ENCODE data around the gene MC3R.

DNA sequence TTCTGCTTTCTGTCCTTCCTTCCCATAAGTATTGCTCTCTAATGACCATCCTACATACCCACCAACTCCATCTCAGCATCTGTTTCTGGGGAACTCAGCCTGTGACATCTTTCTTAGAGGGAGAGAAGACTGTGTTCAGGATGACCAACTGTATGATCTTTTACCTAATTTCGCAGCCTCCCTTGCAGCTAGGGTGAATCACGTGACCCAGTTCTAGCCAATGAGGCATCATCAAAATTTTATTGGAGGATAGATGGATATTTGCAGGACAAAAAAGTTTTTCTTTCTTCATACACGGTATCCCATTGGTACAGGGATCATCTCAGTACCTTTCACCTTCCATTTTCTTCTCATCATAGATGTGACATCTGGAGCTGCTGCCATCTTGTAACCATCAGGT lies 14.4 kb upstream of the MC3R start:
- TF ChIP-seq, protein P1, sequence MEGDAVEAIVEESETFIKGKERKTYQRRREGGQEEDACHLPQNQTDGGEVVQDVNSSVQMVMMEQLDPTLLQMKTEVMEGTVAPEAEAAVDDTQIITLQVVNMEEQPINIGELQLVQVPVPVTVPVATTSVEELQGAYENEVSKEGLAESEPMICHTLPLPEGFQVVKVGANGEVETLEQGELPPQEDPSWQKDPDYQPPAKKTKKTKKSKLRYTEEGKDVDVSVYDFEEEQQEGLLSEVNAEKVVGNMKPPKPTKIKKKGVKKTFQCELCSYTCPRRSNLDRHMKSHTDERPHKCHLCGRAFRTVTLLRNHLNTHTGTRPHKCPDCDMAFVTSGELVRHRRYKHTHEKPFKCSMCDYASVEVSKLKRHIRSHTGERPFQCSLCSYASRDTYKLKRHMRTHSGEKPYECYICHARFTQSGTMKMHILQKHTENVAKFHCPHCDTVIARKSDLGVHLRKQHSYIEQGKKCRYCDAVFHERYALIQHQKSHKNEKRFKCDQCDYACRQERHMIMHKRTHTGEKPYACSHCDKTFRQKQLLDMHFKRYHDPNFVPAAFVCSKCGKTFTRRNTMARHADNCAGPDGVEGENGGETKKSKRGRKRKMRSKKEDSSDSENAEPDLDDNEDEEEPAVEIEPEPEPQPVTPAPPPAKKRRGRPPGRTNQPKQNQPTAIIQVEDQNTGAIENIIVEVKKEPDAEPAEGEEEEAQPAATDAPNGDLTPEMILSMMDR (conservative IDR thresholded peaks at IDR 0.05; ENCODE audit: low read depth, low read length) = no peak
- TF ChIP-seq CEBPB (IDR thresholded peaks at IDR 0.05; ENCODE audit: low read depth, low read length) (no peak), MXI1 (IDR thresholded peaks at IDR 0.05; ENCODE audit: borderline replicate concordance, low read depth, low read length) (no peak), SMC3 (IDR thresholded peaks at IDR 0.05; ENCODE audit: low read depth, low read length) (no peak), NFE2L2 (IDR thresholded peaks at IDR 0.05; ENCODE audit: low read depth, low read length) (no peak), POLR2A (IDR thresholded peaks at IDR 0.05; ENCODE audit: low read depth, low read length) (no peak), ELK1 (IDR thresholded peaks at IDR 0.05; ENCODE audit: borderline replicate concordance, low read depth, low read length) (no peak)

Measured in IMR-90 (cell line).